ENCODE data around the gene RIC8B. TPM values are rescaled to one million over a fixed set of nuclear protein-coding genes. Genes with fewer than 3 reads are reported as not detected.

RIC8B gene
- polyA plus RNA-seq, 2 of the 4 experiments (the other 2 are of a cell fraction): 10.5 to 25.5 TPM

- ATAC-seq (no peak), DNase-seq (ENCODE audit: low read depth in 1 of 2, low spot score in 1 of 2) (no peak), FAIRE-seq (no peak)
- ChIA-PET POLR2A (no interaction called here), CTCF (interaction anchor here (0.8 kb wide), 1 partner anchor 10 kb away, joined by 3 read pairs; no protein-coding TSS in a partner anchor)
- Histone ChIP-seq H3K4me1 (peaks cover 3% of the 10 kb centered on the region; the same call in 1 of the 3 replicates), H3K4me3 (no peak overlapping the region), H3K27ac (no peak overlapping the region), H3K4me2 (no peak overlapping the region), H3K9me3 (no peaks in the 10 kb centered on the region)
- WGBS (ENCODE audit: missing lambda C conversion rate): 91% methylated on average over 2 of the region's 2 CpGs
- TF ChIP-seq ESRRA (IDR thresholded peaks at IDR 0.05; ENCODE audit: borderline replicate concordance, low read length) (no peak), RARB (CRISPR knock-in tag; IDR thresholded peaks at IDR 0.05) (no peak), NFE2L2 (conservative IDR thresholded peaks at IDR 0.05; ENCODE audit: low read length) (no peak), E2F6 (IDR thresholded peaks at IDR 0.05; ENCODE audit: borderline replicate concordance, low read depth) (no peak), ZC3H11A (IDR thresholded peaks at IDR 0.05) (no peak), JUN (IDR thresholded peaks at IDR 0.05) (no peak), BHLHE40 (IDR thresholded peaks at IDR 0.05; ENCODE audit: low read depth, low read length) (no peak)
These were observed 112.5 kb downstream of the RIC8B start for GRCh38 chr12:106886932-106887331.

GRCh38 chr12:106888348-106888970 lies 114.0 kb downstream of the RIC8B start:
- WGBS (ENCODE audit: missing lambda C conversion rate): 93% methylated on average over 5 of the region's 5 CpGs
- POLR2A ChIA-PET: no interaction called here
- CTCF ChIA-PET: no interaction called here
- ATAC-seq: no peak
- Histone ChIP-seq H3K4me2 (no peak overlapping the region), H3K9me3 (no peaks in the 10 kb centered on the region), H3K4me1 (peaks cover 8% of the 10 kb centered on the region; the same call in 1 of the 3 replicates), H3K4me3 (no peak overlapping the region), H3K27ac (no peak overlapping the region)
- DNase-seq (ENCODE audit: low read depth in 1 of 2, low spot score in 1 of 2): no peak
- FAIRE-seq: no peak
- TF ChIP-seq HOXA7 (CRISPR knock-in tag; IDR thresholded peaks at IDR 0.05) (no peak), NPAS2 (CRISPR knock-in tag; IDR thresholded peaks at IDR 0.05; ENCODE audit: borderline replicate concordance) (no peak), SREBF2 (IDR thresholded peaks at IDR 0.05) (no peak), ZFP36 (IDR thresholded peaks at IDR 0.05; ENCODE audit: borderline replicate concordance, partially characterized antibody) (no peak), HOXB5 (CRISPR knock-in tag; IDR thresholded peaks at IDR 0.05) (no peak), HDAC2 (IDR thresholded peaks at IDR 0.05) (no peak), MAFK (IDR thresholded peaks at IDR 0.05; ENCODE audit: partially characterized antibody) (no peak), EHMT2 (IDR thresholded peaks at IDR 0.05; ENCODE audit: low read depth) (no peak), FOSB (CRISPR knock-in tag; IDR thresholded peaks at IDR 0.05) (no peak), ZNF302 (CRISPR knock-in tag; IDR thresholded peaks at IDR 0.05) (no peak), HMGXB4 (CRISPR knock-in tag; IDR thresholded peaks at IDR 0.05; ENCODE audit: borderline replicate concordance) (no peak), EHF (CRISPR knock-in tag; IDR thresholded peaks at IDR 0.05) (no peak), KDM1A (IDR thresholded peaks at IDR 0.05; ENCODE audit: low read depth) (no peak), E2F6 (IDR thresholded peaks at IDR 0.05; ENCODE audit: borderline replicate concordance, low read depth) (no peak), PHF8 (IDR thresholded peaks at IDR 0.05; ENCODE audit: borderline replicate concordance, low read depth) (no peak), POLR2A (IDR thresholded peaks at IDR 0.05; ENCODE audit: low read length) (no peak), CEBPB (IDR thresholded peaks at IDR 0.05) (no peak), FOSL2 (IDR thresholded peaks at IDR 0.05) (no peak), FOSL2 (CRISPR knock-in tag; IDR thresholded peaks at IDR 0.05) (no peak), REST (IDR thresholded peaks at IDR 0.05) (no peak)
